GM21737 (cell line): ENCODE measurements around the gene NDFIP1.
"Not testable (repeated sequence)": the region's sequence is repeated elsewhere in the genome, so short reads cannot be mapped to it uniquely, and the experiment has no call there.

Source experiments
- ATAC-seq: cut with Tn5 transposase; IDR thresholded peaks from one replicate; pipeline ENCODE4 v1.9.1; 2021; ENCODE audit warnings: mild to moderate bottlenecking, moderate library complexity; ENCODE audit not compliant: unreplicated experiment

Gene NDFIP1

DNA sequence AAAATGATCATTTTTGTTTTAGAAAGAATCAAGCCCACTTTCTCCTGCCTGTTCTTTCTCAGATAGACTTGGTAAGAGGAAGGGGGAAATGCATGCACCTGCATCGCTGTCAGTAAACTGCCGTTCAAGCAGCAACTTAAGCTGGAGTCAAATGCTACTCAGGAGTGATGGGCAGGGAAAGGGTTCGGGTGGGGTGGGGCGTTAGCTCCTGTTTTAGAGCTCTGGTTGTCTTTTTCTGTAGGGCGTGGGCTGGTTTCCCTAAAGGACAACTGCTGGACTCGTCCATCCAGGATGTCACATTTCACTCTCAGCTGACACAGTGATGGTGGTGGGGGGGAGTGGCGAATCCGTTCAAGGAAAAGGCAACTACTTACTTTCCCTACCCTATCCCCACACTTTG, 75.0 kb downstream of the NDFIP1 start:
- no peak for ATAC-seq

DNA sequence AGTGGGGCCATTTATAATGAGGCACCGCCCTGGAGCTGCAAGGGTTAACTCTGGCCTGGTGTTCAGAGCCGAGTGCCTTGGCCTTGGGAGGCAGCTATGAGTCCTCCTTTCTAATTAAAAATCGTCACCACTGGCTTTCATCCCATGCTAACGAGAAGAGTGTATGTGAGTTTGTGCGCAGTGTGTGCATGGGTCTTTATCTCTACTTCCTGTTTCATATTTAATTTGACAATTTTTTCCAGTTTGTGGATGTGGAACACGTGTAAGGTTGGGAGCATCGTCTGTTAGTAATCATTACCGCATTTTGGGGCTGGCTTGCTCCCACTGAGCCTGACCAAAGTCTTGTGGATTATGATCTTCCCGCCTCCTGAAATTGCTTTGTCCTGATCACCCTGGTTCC, 76.4 kb downstream of the NDFIP1 start:
- ATAC-seq, result no peak

DNA sequence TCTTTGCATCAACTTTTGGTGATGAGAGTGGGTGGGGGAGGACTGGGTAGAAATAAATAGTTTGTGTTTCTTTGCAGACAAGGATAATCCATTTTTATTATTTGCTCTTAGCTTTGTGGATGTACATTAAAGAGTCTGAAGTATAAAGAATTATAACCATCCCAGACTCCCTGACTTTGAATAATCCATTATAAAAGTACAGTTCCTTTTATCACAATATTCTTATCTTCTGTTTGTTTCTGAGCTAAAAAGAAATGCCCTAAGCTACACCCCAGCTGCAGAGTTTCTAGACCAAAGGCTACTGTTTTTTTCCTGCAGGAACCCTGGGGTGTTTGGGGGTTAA, 77.9 kb downstream of the NDFIP1 start:
- ATAC-seq, result no peak

DNA sequence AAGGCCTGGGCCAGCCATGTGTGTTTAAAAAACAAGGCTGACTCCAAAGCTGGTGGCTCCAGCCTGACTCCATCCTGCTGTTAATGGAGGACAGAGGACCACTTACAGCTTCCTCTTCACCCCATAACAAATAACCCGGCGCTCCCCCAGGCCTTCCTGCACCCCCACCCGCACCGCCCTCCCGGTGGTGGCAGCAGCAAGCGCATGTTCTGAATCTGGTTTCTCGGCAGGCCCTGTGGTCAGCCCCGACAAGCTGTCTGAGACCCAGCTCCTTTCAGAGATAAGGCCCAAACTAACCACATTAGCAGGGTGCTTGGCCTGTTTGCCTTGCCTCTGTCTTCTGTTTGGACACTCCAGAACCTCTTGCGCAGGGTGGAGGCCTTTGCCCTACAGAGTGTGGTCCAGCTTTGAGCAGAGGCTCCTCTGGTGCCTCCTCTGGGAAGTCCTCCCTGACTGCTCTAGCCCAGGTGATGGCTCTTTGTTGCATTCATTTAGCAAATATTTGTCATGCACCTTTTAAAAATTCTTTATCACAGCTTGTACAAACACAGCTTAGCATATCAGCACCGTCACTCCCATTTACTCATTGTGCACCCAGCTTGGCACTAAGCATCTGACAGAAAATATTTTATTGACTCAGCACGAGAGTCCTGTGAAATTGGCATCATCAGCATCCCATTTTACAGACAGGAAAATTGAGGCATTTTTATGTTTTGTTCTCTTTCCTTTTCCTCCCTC, 78.4 kb downstream of the NDFIP1 start:
- ATAC-seq, result no peak

DNA sequence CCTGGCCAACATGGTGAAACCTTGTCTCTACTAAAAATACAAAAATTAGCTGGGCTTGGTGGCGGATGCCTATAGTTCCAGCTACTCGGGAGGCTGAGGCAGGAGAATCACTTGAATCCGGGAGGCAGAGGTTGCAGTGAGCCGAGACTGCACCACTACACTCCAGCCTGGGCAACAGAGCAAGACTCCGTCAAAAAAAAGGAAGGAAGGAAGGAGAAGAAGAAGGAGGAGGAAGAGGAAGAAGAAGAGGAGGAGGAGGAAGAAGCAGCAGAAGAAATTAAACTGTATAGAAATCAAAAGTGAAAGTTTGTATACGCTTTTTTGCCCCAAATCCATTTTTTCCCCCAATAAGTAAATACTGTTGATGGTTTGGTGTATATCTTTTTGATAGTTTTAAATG, 80.1 kb downstream of the NDFIP1 start:
- not testable (repeated sequence) for ATAC-seq

DNA sequence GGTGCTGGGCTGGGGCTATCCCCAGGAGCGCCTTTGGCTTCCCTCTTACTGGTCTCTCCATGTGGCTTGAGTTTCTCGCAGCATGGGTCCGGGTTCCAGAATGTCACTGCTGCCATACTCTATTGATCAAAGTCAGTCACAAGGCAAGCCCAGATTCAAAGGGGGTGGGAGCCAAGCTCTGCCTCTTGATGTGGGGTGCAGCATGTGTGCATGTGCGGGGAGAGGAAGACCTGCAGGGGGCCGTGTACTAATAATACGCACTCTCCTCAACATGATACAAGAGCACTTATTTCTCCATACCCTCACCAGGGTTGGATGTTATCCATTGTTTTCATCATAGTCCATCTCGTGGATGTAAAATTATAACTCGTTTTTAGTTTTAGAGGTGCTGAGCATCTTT, 81.2 kb downstream of the NDFIP1 start:
- ATAC-seq, result no peak

DNA sequence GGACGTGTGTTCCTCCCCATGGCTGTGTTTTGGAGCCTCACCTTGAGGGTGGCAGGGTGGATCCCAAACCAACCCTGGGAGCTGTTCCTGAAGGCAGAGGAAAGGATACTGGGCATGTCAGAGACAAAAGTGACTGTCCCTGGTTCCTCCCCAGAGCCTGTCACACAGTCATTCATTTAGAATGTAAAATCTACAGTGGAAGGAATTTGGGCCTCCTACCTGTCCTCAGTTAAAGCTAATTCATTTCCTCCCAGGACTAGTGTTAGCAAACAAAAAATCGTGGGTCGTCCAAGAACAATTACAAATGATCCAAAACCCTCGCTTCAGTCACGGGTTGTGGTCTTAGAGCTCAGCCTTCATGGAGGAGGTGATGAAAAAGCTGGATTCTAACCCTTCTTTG, 83.2 kb downstream of the NDFIP1 start:
- ATAC-seq, result no peak

DNA sequence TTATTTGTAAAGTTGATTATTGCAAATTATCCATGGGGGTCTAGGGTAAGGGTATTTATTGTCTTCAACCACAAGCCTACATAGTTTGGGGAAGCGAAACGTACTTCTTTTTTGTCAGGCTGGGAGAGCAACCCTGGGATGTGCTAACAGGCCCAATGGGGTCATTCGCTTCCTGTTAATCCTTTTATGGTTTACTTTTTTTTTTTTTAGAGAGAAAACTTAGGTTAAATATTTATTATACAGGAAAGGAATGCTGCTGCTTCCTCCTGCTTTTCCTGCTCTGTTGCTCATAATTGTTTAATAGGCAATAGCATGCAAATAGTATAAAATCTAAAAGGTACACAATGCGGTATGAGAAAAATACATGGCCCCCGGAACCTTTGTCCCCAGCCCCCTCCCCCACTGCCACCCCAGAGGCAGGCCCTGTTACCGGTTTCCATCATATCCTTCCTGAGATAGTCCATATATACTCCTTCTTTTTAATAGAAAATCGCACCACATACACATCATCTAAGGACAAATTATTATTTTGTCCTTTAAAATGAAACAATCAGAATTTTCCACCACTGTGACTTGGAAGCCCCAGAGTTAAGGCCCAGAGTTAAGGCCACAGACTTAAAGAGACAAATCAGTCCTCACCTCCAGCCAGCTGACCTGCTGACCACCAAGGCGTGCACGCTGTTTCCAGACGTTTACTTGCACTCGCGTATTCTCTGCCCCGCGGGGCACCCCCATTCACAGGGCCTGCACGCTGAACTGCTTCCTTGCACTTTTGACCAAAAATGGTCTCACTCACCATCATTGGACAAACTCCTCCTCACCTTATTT, 83.9 kb downstream of the NDFIP1 start:
- no peak for ATAC-seq

DNA sequence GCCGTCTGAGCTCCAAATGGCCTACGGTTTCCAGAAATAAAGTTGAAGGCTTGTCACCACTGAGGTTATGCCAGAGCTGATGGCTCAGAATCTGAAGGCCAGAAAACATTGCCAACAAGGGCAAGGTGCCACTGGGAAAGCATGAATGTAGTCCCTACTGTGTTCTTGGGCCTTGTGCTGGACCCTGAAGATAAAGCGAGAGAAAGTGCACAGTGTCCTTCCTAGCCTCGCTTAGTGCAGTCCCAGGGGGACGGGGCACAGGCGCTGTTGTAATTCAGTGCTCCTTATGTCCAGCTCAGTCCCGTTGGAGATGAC, 84.5 kb downstream of the NDFIP1 start:
- no peak for ATAC-seq

DNA sequence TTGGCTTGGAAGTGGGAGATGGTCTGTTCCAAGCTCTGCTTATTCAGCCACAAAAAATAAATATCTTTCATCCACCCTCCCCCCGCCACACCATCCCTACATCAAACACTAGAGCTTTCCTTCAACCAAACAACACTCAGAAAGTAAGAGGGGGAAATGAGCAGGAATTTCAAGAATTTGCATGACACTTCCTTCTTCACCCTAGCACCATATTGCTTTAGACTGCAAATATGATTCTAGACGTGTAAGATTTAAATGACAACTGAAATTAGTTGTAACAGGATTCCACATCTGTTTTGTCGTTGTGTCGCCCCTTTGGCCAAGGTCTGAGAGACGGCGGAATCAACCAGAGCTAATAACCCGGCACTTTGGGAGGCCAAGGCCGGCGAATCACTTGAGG, 88.5 kb downstream of the NDFIP1 start:
- ATAC-seq, result no peak

DNA sequence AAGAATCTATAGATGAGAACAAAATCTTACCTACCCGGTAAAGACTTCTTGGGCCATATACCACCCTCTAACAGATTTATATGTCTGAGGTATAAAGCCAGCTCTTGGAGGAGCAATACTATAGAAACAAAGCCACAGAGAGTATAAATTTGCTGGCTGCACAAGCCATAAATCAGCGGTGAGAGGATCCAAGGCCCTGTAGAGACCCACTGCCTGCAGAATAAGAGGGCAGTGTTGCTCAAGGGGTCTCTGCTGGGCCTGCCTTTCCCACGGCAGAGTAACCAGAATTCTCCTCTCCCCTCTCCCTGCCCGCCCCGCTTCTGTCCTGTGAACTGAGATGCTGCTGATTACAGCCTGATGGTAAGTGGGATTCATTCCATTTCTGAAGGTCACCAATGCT, 89.2 kb downstream of the NDFIP1 start:
- ATAC-seq, result no peak

DNA sequence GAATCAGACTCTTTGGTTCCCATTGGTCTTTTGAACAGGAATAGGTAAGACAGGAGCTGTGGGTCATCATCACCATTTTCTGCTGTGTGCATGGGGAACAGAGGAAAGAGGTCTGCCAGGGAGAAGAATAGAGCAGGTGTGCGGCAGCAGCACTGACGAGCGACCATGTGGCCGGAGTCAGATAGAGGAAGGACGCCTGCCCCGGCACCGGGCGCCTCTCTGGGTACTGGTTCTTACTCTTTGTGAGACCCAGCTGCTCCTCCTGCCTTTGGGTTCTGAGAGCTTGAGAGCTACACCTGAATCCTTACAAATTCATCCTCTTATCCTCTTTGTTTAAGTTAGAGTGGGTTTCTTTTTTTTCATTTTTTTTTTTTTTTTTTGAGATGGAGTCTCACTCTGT, 90.8 kb downstream of the NDFIP1 start:
- no peak for ATAC-seq

DNA sequence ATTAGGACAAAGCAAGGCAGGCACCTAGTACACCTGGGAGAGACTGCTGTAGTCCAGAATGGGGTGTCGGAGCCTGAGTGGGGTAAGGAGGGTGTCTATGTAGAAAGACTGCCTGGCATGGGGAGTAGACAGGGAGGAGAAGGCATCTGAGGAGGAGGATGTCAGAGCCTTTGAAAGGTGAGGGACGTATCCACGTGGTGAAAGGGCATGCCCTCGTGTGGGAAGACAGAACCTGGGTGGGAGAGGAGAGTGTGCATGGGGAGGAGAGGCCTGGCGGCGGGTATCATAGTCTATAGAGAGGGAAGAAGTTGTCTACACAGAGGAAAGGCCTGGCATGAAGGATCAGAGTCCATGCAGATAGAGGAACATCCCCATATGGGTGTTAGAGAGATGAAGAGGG, 91.8 kb downstream of the NDFIP1 start:
- ATAC-seq, result no peak

DNA sequence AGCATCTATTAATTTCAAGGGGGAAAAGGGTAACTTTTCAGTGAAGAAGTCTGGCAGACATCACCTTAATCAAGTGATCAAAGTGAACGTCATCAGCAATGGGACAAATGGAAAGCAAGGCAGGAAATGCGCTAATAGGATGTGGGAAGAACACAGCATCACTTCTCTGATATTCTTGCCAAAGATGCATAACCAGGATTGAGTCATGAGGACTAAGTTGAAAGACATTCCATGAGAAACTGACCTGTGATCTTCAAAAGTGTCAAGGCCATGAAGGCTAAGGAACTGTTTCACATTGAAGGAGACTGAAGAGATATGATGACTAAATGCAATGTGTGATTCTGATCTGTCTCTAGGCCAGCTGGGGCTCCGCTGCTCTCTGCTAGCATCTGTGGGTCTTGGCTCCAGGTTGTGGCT, 92.9 kb downstream of the NDFIP1 start:
- ATAC-seq, result no peak

DNA sequence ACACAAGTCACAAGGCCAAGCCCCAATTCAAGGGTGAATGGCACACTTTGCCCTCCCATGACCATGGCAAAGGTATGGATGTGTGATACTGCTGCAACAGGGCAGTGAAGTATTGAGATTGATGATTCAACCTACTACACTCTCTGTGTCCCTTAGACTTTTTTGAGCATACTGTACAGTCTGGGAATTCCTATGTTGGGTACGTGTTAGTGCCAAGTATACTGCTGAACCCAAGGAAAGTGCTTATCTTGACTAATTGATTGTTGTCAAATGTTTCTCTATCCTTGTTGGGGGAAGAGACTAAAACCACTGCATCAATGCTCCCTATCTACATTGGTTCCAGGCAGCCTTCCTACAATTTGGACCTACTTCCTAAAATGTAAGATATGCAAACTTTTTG, 93.7 kb downstream of the NDFIP1 start:
- ATAC-seq, result no peak
